HG03520 (cell line): Measurements from ENCODE around the gene VPREB3.

Experiments used
- ATAC-seq: cut with Tn5 transposase; IDR thresholded peaks from one replicate; pipeline ENCODE4 v1.9.1; 2021; ENCODE audit warnings: mild to moderate bottlenecking, moderate library complexity; ENCODE audit not compliant: unreplicated experiment

The VPREB3 gene

GRCh38 chr22:23704062-23704461 lies 50.2 kb downstream of the VPREB3 start:
- ATAC-seq = no peak
